Kidney (tissue), 14 donors: ENCODE measurements around the gene CEP135. TPM values are rescaled to one million over a fixed set of nuclear protein-coding genes. Genes with fewer than 3 reads are reported as not detected.

Experiments used
- DNase-seq, 5 donors: peaks; one replicate each; pipeline ENCODE4 v3.0.0-alpha.2; 2013 to 2020
- FAIRE-seq: peaks from 2 replicates; lab custom pipeline; 2012; peaks lifted over from hg19 to GRCh38; lab: Jason Lieb, UNC
- H3K27ac ChIP-seq, 2 donors: one replicate each; pipeline ENCODE4 v1.7.0; 2013; ENCODE audit warnings: low read depth in 2 of 2, low read length in 2 of 2, inconsistent platforms in 1 of 2
- H3K27me3 ChIP-seq: one replicate; pipeline ENCODE4 v1.7.1; 2013; ENCODE audit warnings: low read length, inconsistent platforms; ENCODE audit not compliant: control insufficient read depth, insufficient read depth
- H3K36me3 ChIP-seq, 3 donors: one replicate each; pipeline versions ENCODE4 v1.7.0 to v1.7.1; 2013; ENCODE audit warnings: low read length in 3 of 3, control low read depth in 1 of 3, inconsistent platforms in 1 of 3; ENCODE audit not compliant: insufficient read depth in 3 of 3, control insufficient read depth in 2 of 3
- H3K4me1 ChIP-seq, 3 donors: one replicate each; pipeline versions ENCODE4 v1.7.0 to v1.7.1; 2013; ENCODE audit warnings: low read length in 3 of 3, inconsistent platforms in 1 of 3, low read depth in 1 of 3; ENCODE audit not compliant: control insufficient read depth in 2 of 3, insufficient read depth in 2 of 3
- H3K4me3 ChIP-seq, 3 donors: one replicate each; pipeline versions ENCODE4 v1.7.0 to v1.8.1; 2013; ENCODE audit warnings: low read length in 3 of 3, control low read depth in 1 of 3, inconsistent platforms in 1 of 3
- H3K9ac ChIP-seq, 3 donors: one replicate each; pipeline versions ENCODE4 v1.7.0 to v1.7.1; 2013; ENCODE audit warnings: low read length in 3 of 3, control low read depth in 1 of 3, inconsistent platforms in 1 of 3
- H3K9me3 ChIP-seq, 3 donors: one replicate each; pipeline versions ENCODE4 v1.7.0 to v1.7.1; 2013; ENCODE audit warnings: low read length in 3 of 3, control low read depth in 1 of 3, inconsistent platforms in 1 of 3; ENCODE audit not compliant: control insufficient read depth in 2 of 3, insufficient read depth in 1 of 3
- CTCF ChIP-seq: IDR thresholded peaks from 3 replicates; pipeline ENCODE4 v1.5.1; 2012; ENCODE audit warnings: mild to moderate bottlenecking, moderate library complexity, borderline replicate concordance; ENCODE audit not compliant: insufficient read depth; ENCODE audit errors: extremely low read depth
- intact Hi-C: fragments of 100-400 bp; cut with DNase I; formaldehyde crosslinking; loops from one replicate; pipeline ENCODE4 v1.11.1; 2022
- polyA plus RNA-seq: library from polyadenylated mRNA; stranded (reverse); fragments of 350-450 nt; fragmentation: Illumina TruSeq; extraction: RNeasy Lipid Tissue Mini Kit (QIAGEN cat#74804); gene quantifications from one replicate; pipeline ENCODE4 v1.2.3, GENCODE V29; 2014; ENCODE audit warnings: low read depth, low replicate concordance; ENCODE audit not compliant: insufficient read depth
- total RNA-seq: library from RNA; stranded (reverse); fragmentation: NEBNext Ultra II Directional; extraction: Animal tissue kit (Norgen Biotek cat#: 25700); gene quantifications from one replicate; pipeline ENCODE4 v1.2.1, GENCODE V29; 2021
- donor health status: control.
- donor health status: control.
- donor health status: control.
- donor health status: control.
- donor health status: control.
- donor health status: DM: yes; HTN: yes; CAD: no.
- donor health status: Normal renal cell carcinoma (clear cell type).

Gene CEP135
- total and polyA plus RNA-seq, 2 donors from 2014 or later: 2.3 to 9.2 TPM

- FAIRE-seq (no peak), DNase-seq (no peak)
- no peak for TF ChIP-seq CTCF
- H3K36me3 ChIP-seq: peaks cover 0 to 3% (median 3%) of the 10 kb centered on the region in 3 donors
- H3K27ac ChIP-seq: no peak overlapping the region
- H3K9ac ChIP-seq: no peak overlapping the region
- H3K9me3 ChIP-seq: no peaks in the 10 kb centered on the region
- H3K4me1 ChIP-seq: no peaks in the 10 kb centered on the region
- H3K4me3 ChIP-seq: no peak overlapping the region
- intact Hi-C loops: no loop called here
- no peaks in the 10 kb centered on the region for H3K27me3 ChIP-seq
Observed at GRCh38 chr4:55989766-55990165, 41.0 kb downstream of the CEP135 start.

GRCh38 chr4:55993994-55994663 is 45.4 kb downstream of the CEP135 start:
- FAIRE-seq (no peak), DNase-seq (no peak)
- intact Hi-C loops: no loop called here
- Histone ChIP-seq H3K36me3 (peaks cover 0 to 3% (median 0%) of the 10 kb centered on the region in 3 donors), H3K9me3 (no peaks in the 10 kb centered on the region), H3K4me1 (no peaks in the 10 kb centered on the region), H3K9ac (no peak overlapping the region), H3K27ac (no peak overlapping the region), H3K27me3 (no peaks in the 10 kb centered on the region), H3K4me3 (no peak overlapping the region)
- TF ChIP-seq CTCF: no peak

GRCh38 chr4:55996646-55997045 is 47.9 kb downstream of the CEP135 start:
- H3K27me3 ChIP-seq: no peaks in the 10 kb centered on the region
- no peak overlapping the region for H3K9ac ChIP-seq
- H3K9me3 ChIP-seq: no peaks in the 10 kb centered on the region
- H3K4me3 ChIP-seq: no peak overlapping the region
- TF ChIP-seq CTCF: no peak
- H3K27ac ChIP-seq: no peak overlapping the region
- DNase-seq: no peak
- peaks cover 0 to 5% (median 0%) of the 10 kb centered on the region in 3 donors for H3K36me3 ChIP-seq
- FAIRE-seq: no peak
- intact Hi-C loops: no loop called here
- no peaks in the 10 kb centered on the region for H3K4me1 ChIP-seq
